AG10803 (cell line): ENCODE results near the gene KIAA1217.
A peak's percentile ranks its signal among the peaks of the same experiment; 100 is the strongest.

Experiments used
- DNase-seq: peaks from one replicate; pipeline ENCODE4 v3.0.0; 2010; ENCODE audit warnings: low read depth
- H3K4me3 ChIP-seq: 2 replicates; pipeline ENCODE4 v1.5.1; 2011; ENCODE audit warnings: mild to moderate bottlenecking, low read length, control low read depth
- TF ChIP-seq, protein P1 (sequence below): conservative IDR thresholded peaks from 2 replicates; pipeline ENCODE4 v1.5.1; 2011; ENCODE audit warnings: mild to moderate bottlenecking, low read length, control low read depth, inconsistent platforms

The KIAA1217 gene

GRCh38 chr10:24254180-24254579, 45.2 kb downstream of the KIAA1217 start:
- TF ChIP-seq, protein P1, sequence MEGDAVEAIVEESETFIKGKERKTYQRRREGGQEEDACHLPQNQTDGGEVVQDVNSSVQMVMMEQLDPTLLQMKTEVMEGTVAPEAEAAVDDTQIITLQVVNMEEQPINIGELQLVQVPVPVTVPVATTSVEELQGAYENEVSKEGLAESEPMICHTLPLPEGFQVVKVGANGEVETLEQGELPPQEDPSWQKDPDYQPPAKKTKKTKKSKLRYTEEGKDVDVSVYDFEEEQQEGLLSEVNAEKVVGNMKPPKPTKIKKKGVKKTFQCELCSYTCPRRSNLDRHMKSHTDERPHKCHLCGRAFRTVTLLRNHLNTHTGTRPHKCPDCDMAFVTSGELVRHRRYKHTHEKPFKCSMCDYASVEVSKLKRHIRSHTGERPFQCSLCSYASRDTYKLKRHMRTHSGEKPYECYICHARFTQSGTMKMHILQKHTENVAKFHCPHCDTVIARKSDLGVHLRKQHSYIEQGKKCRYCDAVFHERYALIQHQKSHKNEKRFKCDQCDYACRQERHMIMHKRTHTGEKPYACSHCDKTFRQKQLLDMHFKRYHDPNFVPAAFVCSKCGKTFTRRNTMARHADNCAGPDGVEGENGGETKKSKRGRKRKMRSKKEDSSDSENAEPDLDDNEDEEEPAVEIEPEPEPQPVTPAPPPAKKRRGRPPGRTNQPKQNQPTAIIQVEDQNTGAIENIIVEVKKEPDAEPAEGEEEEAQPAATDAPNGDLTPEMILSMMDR: no peak
- peak; percentile 29 for DNase-seq

GRCh38 chr10:24255115-24255880, 46.4 kb downstream of the KIAA1217 start:
- TF ChIP-seq, protein P1: no peak
- H3K4me3 ChIP-seq: no peak overlapping the region
- no peak for DNase-seq

More at GRCh38 chr10:24254180-24254579, 45.2 kb downstream of the KIAA1217 start:
- no peak overlapping the region for H3K4me3 ChIP-seq

DNA sequence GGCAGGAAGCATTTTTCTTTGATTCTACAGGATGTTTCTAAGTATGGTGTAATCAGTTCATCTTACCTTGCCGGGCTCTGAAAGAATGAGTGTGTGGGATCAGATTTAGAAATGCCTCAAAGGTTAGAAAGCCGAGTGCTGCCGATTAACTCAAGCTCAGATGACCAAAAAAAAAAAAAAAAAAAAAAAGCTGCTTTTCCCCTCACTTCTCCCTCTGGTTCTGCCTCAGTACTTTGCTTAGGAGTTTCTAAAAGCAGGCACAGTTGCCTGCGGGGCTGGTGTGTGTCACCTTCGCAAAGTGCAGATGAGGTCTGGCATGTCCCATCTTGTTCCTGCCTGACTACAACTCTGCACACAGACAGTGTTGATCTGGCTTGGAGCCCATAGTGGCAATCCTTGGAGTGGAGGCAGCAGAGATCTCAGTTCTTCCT, 47.0 kb downstream of the KIAA1217 start:
- no peak overlapping the region for H3K4me3 ChIP-seq
- TF ChIP-seq, protein P1: no peak
- DNase-seq: no peak

- H3K4me3 ChIP-seq: no peak overlapping the region
- no peak for DNase-seq
- TF ChIP-seq, protein P1: no peak
Measured at GRCh38 chr10:24256619-24257107, 47.7 kb downstream of the KIAA1217 start.

- TF ChIP-seq, protein P1: no peak
- no peak for DNase-seq
- no peak overlapping the region for H3K4me3 ChIP-seq
Measured at GRCh38 chr10:24257588-24257987, 48.6 kb downstream of the KIAA1217 start.

DNA sequence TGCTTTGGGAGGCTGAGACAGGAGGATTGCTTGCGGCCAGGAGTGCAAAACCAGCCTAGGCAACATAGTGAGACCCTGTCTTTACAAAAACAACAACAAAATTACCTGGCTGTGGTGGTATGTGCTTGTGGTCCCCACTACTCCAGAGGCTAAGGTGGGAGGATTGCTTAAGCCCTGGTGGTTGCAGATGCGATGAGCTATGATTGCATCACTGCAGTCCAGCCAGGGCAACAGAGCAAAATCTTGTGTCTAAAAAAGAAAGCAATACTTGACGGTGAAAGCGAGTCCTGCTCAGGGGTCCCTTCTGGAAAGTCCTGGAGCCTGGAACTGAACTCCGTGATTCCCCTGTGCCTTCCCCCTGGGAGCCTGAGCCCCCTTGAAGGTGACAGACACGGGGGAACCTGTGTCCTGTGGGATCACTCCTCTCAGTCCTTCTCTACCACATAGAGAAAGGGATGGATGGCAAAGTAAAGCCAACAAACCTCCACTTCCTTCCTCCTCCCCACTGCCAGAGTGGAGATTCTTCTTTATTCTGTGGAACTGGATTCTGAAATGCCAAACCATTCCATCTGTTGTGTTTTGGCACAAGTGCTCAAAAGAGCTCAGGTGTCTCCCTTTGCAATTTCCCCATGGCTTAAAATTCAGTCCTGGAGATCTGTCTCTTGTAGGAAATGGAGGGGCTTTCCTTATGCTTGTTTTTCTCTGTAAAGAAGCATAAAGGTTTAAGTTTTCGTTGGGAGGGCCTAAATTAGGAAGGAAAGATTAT, 50.6 kb downstream of the KIAA1217 start:
- TF ChIP-seq, protein P1: no peak
- no peak for DNase-seq
- H3K4me3 ChIP-seq: no peak overlapping the region
